Stimulated activated CD8-positive, alpha-beta memory T cell treated with anti-CD3 and anti-CD28 coated beads, Interleukin-4, amount 100 ng/mL, for 4 hours (primary cell): Measurements from ENCODE around the gene CTRB2.

ENCODE experiments used
- DNase-seq, 2 donors: peaks; one replicate each; pipeline ENCODE4 v3.0.0-alpha.2; 2020; ENCODE audit warnings: low read depth in 2 of 2, low spot score in 1 of 2

Gene CTRB2

GRCh38 chr16:75176926-75177325, 30.0 kb downstream of the CTRB2 start:
- no peak for DNase-seq

GRCh38 chr16:75175074-75175473, 31.9 kb downstream of the CTRB2 start:
- DNase-seq = no peak

GRCh38 chr16:75172578-75172977, 34.4 kb downstream of the CTRB2 start:
- no peak for DNase-seq

- no peak for DNase-seq
These were observed 37.0 kb downstream of the CTRB2 start for GRCh38 chr16:75169899-75170405.

GRCh38 chr16:75160386-75160785, 46.6 kb downstream of the CTRB2 start:
- no peak for DNase-seq
